GM21619 (cell line): Measurements from ENCODE around the gene HCRTR1.

Experiments used
- ATAC-seq: cut with Tn5 transposase; IDR thresholded peaks from one replicate; pipeline ENCODE4 v1.9.1; 2021; ENCODE audit not compliant: unreplicated experiment

HCRTR1 gene

DNA sequence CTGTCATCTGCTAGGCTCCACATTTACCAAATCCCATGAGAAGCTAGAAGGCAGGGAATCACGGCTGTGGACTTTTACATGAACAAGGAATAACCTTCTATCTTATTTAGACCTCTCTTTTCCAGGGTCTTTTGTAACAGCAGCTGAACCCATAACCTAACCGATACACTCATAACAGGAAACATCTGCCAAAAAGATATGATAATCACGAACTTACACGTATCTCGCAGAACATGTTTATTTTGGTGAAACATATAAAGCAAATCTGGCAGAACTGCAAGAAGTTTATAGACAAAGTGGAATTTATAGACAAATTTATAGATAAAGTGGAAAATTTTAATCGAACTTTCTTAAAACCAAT lies 20.8 kb upstream of the HCRTR1 start:
- no peak for ATAC-seq

DNA sequence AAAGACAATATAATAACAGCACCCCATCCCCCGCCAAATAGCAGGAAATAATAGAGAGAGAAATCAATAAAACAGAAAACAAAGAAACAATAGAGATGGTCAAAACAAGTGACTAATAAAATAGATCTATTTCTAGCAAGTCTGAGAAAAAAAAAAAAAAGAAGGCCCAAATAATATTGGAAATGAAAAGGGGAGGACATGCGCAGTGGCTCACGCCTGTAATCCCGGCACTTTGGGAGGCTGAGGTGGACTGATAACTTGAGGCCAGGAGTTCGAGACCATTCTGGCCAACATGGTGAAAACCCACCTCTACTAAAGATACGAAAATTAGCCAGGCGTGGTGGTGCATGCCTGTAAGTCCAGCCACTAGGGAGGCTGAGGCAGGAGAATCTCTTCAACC lies 18.5 kb upstream of the HCRTR1 start:
- no peak for ATAC-seq

DNA sequence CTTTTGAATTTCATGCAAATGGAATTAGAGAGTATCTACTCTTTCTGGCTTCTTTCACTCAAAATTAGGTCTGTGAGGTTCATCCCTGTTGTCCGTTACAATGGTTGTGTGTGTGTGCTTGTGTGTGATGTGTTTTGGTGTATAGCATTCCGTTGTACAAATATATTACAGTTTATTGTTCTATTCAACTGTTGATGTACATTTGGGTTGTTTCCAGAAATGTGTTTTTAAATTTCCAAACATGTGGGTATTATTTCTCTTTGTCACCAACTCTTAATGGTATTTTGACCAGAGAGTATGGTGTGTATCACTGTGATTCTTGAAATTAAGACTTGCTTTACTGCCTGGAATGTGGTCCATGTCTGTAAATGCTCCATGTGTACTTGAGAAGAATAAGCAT lies 16.8 kb upstream of the HCRTR1 start:
- ATAC-seq, result no peak

DNA sequence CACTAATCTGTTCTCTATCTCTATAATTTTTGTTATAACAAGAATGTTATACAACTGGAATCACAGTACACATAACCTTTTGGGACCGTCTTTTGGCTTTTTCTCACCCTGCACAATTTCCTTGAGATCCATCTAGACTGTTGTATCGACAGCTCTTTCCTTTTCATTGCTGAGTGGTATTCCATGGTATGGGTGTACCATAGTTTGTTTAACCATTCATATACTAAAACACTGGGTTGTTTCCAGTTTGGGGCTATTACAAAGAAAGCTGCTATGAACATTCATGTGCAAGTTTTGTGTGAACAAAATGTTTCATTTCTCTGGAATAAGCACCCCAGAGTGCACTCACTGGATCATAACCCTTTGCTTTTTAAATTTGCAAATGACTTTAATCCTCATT lies 15.4 kb upstream of the HCRTR1 start:
- ATAC-seq, result no peak

DNA sequence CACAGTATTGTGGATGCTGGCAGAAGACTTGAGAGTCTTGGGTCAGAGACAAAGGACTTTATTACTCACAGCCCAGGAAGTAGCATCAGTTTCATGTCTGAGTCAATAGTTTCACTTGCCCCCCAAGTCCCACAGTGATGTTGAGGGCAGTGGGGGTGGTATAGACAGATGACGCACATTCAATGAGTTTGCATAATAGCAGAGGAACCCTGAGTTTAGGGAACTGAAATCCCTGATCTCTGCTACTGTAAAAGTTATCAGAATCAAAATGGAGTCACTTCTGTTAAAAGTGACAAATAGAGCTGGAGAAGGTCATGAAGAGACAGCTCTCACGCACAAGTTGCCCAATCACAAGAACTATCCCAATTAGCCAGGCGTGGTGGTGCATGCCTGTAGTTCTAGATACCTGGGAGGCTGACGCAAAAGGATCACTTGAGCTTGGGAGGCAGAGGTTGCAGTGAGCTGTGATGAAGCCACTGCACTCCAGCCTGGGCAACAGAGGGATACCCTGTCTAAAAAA lies 11.5 kb upstream of the HCRTR1 start:
- peak; percentile 94 for ATAC-seq

DNA sequence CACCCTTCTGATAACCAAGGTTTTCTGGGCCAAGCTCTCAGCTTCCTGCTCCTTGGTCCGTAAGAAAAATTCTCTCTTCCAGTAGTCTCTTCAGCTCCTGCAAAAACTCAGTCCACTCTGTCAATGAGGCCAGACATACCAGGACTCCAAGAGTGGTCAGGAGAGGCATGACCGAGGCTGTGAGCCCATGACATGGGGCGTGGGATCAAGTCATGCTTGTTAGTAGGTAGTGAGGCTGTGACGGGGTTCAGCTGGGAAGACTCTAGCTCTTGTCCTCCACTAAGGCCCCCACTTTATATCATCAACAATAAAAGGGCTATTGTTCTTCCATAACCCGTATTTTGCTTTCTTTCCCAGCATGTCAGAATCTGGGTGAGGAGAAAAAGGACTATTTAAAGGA lies 10.1 kb upstream of the HCRTR1 start:
- no peak for ATAC-seq

DNA sequence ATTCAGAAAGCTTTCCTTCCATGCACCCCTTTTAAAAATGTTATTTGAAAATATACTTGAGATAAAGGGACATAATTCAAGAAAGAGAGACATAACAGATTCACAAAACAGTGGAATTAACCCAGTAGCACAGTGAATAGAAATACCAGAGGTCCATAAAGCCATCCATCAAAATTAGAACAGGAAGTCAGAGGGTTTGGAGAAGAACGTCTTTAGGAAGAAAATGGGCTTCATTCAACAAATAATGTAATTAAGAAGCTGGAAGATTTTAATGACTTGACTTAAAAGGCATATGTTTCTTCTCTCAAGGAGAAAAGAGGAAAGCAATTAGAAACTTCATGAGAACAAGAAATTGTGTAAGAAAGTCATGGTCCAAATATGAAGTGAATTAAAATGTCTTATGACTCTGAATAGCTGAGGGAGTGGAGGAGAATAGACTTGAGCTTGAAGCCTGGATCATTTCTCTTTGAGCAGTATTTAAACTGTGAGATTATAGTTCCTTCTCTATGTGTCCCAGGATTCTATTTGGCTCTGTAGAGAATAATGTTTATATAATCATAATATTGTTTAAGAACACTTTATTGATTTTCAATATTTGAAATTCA lies 7.9 kb upstream of the HCRTR1 start:
- no peak for ATAC-seq

DNA sequence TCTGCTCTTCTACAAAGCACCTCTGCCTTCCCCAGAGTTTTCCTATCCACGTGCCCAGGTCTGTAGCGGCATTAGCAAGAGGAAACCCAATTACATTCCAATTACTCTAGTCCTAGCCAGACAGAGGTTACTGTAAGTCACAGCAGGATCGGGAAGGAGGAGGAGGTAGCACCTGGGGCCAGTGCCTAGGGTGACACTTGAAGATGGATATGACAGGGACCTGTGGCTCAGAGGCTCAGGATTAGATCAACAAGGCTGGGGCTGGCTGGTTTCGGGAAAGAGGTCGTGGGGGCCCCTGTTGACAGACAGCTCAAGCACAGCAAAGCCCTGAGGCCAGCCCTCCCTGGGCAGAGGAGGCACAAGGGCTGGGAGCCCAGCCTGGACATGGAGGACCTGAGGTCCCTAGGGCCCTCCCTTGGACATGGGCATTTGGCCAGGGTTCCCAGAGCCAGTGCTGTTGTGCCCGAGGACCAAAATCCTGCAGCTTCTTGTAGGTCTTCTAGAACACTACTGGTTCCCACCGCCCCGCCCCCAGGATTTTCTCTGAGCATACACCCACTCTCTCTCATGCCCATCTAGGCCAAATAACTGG lies 3.0 kb upstream of the HCRTR1 start:
- no peak for ATAC-seq

DNA sequence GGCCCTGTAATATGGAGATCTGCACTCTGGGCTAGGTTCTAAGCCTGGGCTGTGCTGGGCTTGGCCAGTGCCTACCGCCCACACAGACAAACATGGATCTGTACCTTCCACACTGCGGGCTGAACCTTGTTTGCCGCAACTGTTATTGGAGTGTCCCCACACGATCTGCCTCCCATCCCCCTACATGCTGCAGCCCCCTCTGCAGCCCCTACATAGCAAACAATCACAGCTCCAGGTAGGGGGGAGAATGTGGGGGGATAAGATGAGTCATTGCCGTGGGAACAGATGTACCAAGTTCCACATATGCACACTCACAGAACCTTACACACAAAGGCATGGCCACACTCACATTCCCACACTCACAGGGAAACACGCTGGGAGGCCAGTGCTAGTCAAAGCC lies 2.1 kb upstream of the HCRTR1 start:
- ATAC-seq, result no peak

DNA sequence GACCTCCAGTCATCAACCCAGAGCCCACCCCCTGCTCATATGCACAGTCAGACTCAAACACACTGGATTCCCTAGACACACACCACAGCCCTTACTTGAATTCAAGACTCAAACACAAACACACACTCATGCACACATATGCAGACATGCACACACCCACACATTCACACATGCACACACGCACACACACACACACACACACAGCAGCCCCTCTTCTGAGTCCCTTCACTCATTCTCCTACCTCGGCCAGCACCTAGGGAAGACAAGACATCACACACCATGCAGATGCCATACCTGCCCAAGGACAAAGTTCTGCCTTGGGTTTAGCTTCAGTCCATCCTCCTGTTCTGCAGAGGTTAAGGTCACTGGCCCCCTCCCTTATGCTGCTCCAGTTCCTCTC lies 1.6 kb upstream of the HCRTR1 start:
- ATAC-seq, result no peak

DNA sequence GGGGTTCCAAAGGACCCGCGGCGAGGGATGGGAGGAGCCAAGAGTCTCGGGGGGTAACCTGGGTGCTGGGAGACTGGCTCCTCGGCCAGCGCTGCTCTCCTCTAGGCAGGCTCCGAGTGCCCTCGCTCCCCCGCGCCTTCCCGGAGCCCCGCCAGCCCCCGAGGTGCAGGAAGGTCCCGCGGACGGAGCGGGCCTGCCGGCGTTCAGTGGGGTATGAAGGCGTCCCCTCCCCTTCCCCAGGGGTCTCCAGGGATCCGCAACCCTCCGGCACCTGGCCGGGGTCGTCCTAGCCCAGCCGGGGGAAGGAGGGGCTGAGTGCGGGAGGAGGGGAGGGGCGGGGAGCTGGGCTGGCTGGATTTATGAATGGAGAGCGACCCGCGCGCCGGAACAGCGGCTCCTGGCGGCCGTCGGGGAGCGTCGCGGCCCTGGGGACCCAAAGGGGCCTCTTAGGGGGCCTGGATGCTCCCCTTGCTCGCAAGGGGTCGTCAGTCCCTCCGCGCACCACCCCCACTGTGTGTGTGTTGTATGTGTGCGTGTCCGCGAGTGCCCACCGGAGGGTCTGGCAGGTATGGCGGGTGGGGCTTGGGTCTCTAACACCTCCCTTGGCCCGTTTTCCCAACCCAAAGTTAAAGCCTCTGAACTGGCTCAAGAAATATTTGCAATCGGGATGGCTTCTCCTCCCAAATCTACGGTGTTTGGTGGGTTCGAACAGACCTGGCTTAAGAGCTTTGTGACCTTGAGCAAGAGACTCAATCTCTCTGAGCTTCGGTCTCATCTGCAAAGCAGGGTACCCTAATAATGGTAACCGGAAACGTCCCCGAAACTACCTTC lies 642 bp downstream of the HCRTR1 start:
- no peak for ATAC-seq

DNA sequence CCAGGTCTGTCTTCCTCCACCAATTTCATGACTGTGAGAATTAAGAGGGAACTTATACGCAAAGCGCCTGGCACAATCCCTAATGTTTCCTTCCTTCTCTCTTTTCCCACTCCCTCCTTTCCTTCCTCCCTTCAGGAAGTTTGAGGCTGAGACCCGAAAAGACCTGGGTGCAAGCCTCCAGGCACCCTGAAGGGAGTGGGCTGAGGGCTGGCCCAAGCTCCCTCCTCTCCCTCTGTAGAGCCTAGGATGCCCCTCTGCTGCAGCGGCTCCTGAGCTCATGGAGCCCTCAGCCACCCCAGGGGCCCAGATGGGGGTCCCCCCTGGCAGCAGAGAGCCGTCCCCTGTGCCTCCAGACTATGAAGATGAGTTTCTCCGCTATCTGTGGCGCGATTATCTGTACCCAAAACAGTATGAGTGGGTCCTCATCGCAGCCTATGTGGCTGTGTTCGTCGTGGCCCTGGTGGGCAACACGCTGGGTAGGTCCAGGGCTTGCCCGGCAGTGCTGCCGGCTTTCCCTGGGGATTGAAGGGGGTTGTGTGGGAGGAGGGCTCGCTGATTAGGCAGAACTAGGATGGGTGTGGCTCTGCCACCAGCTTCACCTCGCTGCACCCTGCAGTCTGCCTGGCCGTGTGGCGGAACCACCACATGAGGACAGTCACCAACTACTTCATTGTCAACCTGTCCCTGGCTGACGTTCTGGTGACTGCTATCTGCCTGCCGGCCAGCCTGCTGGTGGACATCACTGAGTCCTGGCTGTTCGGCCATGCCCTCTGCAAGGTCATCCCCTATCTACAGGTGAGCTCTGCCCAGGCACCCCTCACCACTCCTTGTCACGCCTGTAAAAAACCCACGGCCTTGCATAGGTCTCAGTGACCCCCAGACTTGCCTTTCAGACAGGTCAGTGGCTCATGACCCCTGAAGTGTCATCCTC lies 1.7 kb downstream of the HCRTR1 start:
- ATAC-seq, result no peak

DNA sequence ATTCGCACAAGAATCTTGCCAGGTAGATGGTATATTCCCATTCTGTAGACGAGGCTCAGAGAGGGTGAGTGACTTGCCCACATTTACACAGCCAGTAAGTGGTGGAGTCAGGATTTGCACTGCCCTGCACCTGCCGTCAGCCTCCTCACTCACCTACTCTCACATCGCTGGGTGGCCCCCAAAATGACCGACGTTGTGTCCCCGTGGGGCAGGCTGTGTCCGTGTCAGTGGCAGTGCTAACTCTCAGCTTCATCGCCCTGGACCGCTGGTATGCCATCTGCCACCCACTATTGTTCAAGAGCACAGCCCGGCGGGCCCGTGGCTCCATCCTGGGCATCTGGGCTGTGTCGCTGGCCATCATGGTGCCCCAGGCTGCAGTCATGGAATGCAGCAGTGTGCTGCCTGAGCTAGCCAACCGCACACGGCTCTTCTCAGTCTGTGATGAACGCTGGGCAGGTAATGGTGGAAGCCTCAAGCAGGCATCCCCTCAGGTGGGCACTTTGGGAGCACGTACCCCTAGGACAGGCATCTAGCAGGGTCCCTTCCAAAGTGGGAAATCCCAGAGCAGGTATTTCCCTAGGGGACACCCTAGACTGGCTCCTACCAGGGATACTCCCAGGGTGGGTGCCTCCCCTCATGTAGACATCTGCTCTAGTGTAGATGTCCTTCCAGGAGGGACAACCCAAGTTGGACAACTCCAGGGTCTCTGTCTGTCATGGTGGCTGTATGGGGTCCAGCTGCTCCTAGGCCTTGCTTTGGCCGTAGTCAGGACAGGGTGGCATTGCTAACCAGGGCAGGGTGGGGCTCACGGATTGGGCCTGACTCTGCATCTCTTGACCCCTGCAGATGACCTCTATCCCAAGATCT lies 3.4 kb downstream of the HCRTR1 start:
- ATAC-seq, result no peak

DNA sequence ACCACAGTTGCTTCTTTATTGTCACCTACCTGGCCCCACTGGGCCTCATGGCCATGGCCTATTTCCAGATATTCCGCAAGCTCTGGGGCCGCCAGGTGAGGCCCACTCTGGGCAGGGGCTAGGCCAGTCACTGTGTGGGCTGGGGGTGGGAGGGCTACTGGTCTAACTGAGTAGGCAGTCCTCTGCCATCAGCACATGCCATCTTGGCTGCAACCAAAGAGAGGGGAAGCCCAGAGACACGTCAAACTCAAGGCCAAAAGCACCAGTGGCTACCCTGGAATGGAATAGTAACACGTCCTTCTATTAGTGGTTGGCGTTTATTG lies 4.0 kb downstream of the HCRTR1 start:
- ATAC-seq, result no peak

DNA sequence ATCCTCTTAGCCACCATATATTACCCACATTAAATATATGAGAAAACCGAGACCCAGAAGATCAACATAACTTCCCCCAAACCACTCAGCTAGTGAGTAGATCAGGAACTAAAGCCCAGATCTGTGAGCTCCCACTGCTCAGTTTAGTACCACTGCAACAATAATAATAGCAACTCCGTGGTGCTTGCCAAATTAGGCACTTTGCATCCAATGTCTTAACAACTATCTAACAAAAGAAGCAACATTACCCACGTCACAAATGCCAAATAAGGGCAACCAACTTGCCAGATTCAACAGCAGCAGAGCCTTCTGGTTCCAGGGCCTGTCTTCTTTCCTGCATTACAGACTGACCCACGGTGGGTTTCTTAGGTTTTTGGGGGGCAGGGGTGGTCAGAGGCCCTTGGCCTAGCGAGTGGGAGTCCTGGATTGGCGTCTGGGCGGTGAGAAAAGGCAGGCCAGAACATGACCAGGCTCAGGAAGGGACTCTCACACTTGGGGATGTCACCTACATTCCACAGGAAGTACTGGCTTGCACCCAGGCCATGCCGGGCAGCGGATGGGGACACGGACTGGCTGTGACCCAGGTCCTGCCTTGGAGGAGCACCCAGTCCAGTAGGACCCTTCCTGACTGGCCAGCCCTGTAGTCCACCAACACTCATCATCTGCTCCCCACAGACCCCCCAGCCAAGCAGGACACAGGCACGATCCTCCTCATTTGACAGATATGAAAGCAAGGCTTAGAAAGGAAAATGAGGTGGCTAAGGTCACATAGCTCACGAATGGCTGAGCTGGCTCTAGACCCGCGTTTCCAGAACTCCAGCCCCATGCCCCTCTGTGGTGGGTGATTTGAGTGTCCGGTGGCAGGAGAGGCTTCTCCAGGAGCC lies 4.6 kb downstream of the HCRTR1 start:
- ATAC-seq, result no peak

DNA sequence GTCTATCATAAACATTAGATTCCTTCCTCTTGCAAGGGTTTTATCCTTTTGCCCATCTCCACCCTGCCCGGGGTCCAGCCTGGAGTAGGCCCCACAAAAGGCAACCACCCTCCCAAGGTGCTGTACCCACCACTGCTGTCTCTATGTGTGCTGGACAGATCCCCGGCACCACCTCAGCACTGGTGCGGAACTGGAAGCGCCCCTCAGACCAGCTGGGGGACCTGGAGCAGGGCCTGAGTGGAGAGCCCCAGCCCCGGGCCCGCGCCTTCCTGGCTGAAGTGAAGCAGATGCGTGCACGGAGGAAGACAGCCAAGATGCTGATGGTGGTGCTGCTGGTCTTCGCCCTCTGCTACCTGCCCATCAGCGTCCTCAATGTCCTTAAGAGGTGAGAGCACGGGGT lies 5.9 kb downstream of the HCRTR1 start:
- ATAC-seq, result no peak

DNA sequence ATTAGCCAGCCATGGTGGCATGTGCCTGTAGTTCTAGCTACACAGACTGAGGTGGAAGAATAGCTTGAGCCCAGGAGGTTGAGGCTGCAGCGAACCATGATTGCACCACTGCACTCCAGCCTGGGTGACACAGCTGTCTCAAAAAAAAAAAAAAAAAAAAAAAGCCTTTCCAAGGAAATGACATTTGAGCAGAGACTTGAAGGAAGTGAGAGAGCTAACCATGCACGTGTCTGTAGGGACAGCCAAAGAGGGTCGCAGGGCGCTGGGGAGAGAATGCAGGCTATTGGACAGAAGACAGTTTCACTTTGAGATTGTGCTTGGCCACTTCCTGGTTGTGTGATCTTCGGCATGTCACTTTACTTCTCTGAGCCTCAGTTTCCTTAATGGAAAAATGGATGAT lies 6.8 kb downstream of the HCRTR1 start:
- no peak for ATAC-seq

DNA sequence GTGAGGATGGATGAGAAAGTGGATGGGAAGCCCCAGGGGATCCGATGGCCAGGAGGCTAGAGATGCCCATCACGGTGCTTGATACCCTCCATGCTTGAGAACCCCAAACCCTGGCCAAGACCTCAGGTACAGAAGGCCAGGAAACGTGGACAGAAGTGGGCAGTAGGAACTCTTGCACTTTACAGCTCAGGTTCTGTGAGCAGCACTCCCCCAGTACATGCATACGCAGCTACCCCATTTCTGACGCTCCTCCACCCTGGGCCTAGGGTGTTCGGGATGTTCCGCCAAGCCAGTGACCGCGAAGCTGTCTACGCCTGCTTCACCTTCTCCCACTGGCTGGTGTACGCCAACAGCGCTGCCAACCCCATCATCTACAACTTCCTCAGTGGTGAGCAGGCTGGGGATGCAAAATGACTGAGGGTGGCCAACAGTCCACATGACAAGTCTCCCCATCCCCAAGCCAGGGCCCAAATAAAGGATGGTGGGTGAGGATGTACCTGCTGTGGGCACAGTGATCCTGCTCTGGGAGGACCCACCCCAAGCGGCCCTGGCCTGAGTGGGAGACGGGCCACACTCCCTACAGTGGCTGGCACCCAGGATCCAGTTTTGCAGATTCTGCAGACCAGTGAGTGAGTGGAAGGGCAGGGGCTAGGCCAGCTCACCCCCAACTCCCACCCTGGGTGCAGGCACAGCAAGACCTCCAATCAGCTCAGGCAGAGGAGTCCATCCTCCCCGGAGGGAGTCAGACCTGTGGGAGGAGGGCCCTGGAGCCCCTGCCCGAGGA lies 7.4 kb downstream of the HCRTR1 start:
- no peak for ATAC-seq
